AG04449 (cell line): ENCODE results near the gene EDARADD.

Source experiments
- CTCF ChIA-PET: fragments of 350-600 bp; formaldehyde crosslinking; extraction: SDS; loops from one replicate; lab custom pipeline; 2021; ENCODE audit warnings: antibody characterized with exemption; lab: Yijun Ruan, JAX
- POLR2A ChIA-PET: fragments of 400-600, 350-600 bp; formaldehyde crosslinking; extraction: SDS; loops from one replicate; lab custom pipeline; 2020; ENCODE audit warnings: antibody characterized with exemption, inconsistent platforms; lab: Yijun Ruan, JAX
- DNase-seq: peaks from one replicate; pipeline ENCODE4 v3.0.0-alpha.2; 2010; ENCODE audit warnings: low read depth, low spot score
- H3K4me3 ChIP-seq: 2 replicates; pipeline ENCODE4 v1.5.1; 2011; ENCODE audit warnings: low read depth, mild to moderate bottlenecking, control low read depth, low read length
- CTCF ChIP-seq: IDR thresholded peaks from one replicate; pipeline ENCODE4 v1.5.1; 2011; ENCODE audit warnings: mild to moderate bottlenecking, moderate library complexity, low read length, control low read depth, inconsistent platforms; ENCODE audit not compliant: insufficient read depth; ENCODE audit errors: missing control alignments

The EDARADD gene

GRCh38 chr1:236469466-236469865 lies 75.4 kb downstream of the EDARADD start:
- no peak for DNase-seq
- ChIA-PET POLR2A (no interaction called here), CTCF (interaction anchor here (1.1 to 1.3 kb wide), 2 partner anchors 21 to 365 kb away, joined by 3 read pairs; no protein-coding TSS in a partner anchor)
- no peak overlapping the region for H3K4me3 ChIP-seq
- TF ChIP-seq CTCF: no peak

DNA sequence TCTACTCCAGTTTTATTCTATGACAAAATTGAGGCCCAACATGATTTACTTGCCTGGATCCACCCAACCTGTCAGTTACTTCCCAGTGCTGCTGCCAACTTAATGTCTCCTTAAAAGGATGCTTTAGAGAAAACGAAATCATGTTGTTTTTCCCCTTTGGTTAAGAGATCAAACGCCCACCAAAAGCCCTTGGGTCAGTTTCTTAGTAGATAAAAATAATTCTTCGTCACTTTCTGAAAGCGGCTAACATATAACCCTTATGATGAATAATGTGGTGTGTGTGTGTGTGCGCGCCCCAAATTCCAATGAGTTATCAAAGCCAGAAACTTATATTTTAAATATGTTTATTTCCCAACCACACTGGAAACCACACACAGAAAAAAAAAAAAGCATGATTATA lies 77.0 kb downstream of the EDARADD start:
- DNase-seq: no peak
- CTCF ChIA-PET: interaction anchor here (0.6 kb wide), 1 partner anchor 36 kb away, joined by 3 read pairs; no protein-coding TSS in a partner anchor
- TF ChIP-seq CTCF: no peak

GRCh38 chr1:236471653-236472052 lies 77.6 kb downstream of the EDARADD start:
- ChIA-PET POLR2A (no interaction called here), CTCF (interaction anchor here (0.6 kb wide), 1 partner anchor 36 kb away, joined by 3 read pairs; no protein-coding TSS in a partner anchor)
- no peak overlapping the region for H3K4me3 ChIP-seq
- no peak for DNase-seq
- TF ChIP-seq CTCF: no peak

More for the DNA sequence above, 77.0 kb downstream of the EDARADD start:
- H3K4me3 ChIP-seq: no peak overlapping the region
- POLR2A ChIA-PET: no interaction called here

DNA sequence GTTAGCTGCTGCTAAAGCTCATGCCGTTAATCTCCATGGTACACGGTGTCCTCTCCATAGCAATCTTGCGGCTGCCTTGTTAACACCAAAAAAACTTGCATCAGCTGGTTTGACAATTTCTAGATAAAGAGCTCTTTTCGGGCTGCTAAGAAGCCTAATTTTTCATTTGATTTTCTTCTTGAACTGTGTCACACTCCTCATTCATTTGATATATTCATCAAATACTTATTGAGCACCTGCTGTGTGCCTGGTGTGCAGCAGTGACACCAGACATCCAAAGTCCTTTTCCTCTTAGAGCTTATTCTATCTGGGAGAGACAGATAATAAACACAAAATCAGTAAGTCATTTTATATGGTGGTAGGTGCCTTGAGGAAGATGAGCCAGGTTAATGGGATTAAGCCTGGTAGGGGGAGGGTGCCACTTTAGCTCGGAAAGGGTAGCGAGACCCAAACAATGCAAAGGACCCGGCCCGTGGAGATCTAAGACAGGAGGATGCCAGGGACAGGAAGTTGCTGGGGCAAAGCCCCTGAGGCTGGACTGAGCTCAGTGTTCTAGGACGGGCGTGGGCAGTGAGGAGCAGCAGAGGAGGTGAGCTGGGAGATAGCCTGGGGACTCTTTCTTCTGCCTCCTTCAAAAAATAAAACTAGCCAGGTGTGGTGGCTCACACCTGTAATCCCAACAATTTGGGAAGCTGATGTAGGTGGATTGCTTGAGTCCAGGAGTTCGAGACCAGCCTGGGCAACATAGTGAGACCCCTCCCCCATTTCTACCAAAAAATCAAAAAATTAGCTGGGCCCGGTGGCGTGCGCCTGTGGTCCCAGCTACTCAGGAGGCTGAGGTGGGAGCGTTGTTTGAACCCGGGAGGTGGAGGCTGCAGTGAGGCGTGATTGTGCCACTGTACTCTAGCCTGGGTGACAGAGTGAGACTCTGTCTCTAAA lies 79.0 kb downstream of the EDARADD start:
- ChIA-PET POLR2A (no interaction called here), CTCF (interaction anchor here (0.7 kb wide), 1 partner anchor 58 kb away, joined by 3 read pairs; no protein-coding TSS in a partner anchor)
- TF ChIP-seq CTCF: no peak
- no peak for DNase-seq
- H3K4me3 ChIP-seq: no peak overlapping the region

DNA sequence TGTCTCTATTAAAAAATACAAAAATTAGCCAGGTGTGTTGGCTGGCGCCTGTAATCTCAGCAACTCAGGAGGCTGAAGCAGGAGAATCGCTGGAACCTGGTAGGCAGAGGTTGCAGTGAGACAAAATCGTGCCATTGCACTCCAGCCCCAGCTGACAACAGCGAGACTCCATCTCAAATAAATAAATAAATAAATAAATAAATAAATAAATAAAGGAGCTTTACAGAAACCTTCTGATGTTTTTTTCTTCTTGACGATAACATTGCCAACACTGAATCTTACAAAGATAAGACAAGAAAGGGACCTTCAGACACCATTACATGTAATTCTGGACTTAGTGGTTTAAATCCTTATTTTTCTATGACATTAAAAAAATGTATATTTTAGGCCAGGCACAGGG lies 81.9 kb downstream of the EDARADD start:
- POLR2A ChIA-PET: no interaction called here
- CTCF ChIA-PET: no interaction called here
- no peak for DNase-seq
- no peak for TF ChIP-seq CTCF
- no peak overlapping the region for H3K4me3 ChIP-seq

DNA sequence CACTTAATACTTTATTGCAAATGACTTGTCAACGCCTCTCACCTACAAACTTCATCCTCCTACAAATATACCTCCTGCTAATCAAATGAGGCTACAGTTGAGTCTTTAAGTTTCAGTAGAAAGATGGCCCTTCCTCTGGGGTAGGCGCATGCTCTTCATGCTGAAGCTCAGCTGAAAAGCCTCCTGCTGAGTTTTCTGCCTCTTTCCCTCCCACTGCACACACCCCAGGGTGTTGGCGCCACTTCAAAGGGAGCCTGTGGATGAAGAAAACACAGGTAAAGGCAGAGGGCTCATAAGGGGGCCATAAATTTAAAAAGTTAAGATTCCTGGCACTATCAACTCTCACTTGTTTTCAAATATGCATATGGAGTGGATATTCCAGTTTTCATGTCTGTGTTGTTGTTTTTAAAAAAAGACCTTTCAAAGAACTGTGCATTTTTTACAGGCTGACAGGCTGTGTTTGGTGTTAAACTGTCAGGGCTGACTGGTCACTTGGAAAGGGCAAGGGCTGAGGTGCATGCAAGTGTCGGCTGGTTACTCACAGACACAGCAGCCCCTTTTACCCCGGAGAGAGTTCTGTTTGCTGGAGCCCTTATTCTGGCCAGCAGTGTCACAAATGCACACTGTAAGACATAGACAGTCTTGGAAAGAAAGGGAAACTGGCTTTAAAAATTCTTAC lies 86.8 kb downstream of the EDARADD start:
- CTCF ChIA-PET: no interaction called here
- TF ChIP-seq CTCF: no peak
- H3K4me3 ChIP-seq: no peak overlapping the region
- DNase-seq: no peak
- POLR2A ChIA-PET: no interaction called here
